Muscle of arm (tissue), 12 donors: Measurements from ENCODE around the gene ZBTB8A. TPM values are rescaled to one million over a fixed set of nuclear protein-coding genes. Genes with fewer than 3 reads are reported as not detected.
"Not testable (repeated sequence)": the region's sequence is repeated elsewhere in the genome, so short reads cannot be mapped to it uniquely, and the experiment has no call there.

Experiments used
- DNase-seq: peaks from one replicate; pipeline ENCODE4 v3.0.0-alpha.2; 2013
- polyA plus RNA-seq, 12 donors: library from polyadenylated mRNA; unstranded; fragments of 120-200 nt; gene quantifications; one replicate each; pipeline ENCODE4 v1.2.1, GENCODE V29; 2013; ENCODE audit not compliant: insufficient read length in 12 of 12

The ZBTB8A gene
- polyA plus RNA-seq, 12 donors, result 5.7 to 97.5 (median 10.9) TPM

DNA sequence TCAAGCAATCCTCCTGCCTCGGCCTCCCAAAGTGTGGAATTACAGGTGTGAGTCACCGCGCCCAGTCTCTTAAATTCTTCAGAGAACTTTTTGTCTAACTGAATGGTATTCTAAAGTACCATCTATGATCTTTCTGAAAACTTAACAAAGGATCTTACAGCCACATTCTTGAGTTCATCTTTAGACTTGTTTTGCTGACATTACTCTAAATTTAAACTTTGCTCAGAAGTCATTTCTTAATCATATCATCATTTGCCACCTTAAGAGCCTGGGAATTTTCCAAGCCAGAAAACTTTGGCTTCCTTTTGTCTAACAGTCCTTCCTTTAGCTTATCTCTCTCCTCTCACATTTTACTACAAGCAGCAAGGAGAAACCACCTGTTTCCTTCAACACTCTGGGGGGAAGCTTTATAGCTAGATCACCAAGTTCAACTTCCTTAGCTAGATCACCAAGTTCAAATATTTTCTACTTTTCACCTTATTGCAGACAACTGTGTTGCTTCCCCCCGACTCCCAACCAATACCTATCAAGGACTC lies 5.4 kb upstream of the ZBTB8A start:
- DNase-seq, result no peak

DNA sequence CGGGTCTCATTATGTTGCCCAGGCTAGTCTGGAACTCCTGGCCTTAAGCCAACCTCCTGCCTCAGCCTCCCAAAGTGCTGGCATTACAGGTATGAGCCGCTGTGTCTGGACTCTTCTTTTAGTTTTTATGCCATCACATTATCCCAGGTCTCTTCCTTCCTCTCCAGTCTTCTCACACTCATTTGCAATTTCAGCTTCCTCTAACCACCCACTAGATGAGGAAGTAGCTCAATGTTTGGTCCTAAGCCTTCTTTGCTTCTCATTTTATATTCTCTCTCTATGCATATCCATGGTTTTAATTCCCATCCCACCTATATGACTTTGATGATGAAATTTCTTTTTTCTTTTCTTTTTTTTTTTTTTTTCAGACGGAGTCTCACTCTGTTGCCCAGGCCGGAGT lies 3.1 kb upstream of the ZBTB8A start:
- no peak for DNase-seq

DNA sequence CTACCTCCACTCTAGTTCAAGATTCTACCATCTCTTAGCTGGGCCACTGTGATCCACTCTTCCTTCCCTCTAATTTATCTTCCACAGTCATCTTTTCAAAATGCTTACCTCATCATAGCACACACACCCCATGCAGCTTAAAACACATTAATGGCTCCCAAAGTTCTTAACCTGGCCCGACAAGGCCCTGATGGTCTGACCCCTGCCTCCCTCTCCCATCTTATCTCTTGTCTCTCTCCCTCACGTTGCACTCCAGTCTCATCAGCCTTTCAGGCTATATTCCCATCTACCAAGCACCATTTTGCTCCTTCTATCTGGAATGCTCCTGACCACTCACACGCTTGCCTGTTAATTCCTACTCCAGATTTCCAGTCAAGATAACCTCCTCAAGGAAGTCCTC lies 2.5 kb upstream of the ZBTB8A start:
- no peak for DNase-seq

DNA sequence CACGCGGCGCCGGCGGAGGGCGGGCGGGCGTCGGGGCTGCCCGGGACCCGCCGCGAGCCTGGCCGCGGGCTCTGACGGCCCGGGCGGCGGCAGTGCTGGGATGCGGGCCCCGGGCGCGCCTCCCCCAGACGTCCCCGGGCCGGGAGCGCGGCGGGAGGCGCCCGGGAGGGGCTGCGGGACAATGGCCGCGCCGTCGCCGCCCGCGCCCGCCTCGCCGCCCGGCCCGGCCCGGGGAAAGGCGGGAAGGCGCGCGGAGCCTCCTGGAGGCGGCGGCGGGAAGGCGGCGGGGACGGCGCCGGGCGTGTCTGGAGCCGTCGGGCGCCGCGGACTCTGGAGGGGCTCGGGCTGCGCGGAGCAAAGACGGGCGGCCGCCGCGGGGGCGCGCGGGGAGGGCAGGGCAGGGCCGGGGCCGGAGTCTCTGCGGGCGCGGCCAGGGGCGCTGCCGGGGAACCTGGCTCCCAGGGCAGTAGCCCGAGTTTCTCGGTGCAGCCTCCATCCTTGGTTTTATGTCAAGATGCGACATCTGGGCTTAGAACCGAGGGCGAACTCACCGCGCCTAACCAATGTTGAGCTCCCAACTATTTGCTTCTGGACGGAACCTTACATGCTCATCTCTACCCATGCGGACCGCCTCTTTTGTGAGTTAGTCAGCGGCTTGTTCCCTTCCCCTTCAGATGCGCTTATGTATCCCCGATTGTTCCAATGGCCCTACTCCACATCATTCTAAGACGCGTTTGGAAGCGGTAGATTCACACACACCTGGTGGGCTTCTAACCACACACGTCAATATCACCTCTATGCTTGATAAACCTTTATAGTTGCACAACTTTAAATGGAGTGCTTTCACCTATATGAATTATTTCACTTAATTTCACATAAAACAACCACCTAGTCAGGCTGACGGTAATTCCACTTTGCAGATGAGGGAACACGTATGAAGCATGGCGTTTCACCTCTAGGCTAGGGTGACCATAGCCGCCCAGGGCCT lies 651 bp downstream of the ZBTB8A start:
- DNase-seq, result peak; percentile 25

DNA sequence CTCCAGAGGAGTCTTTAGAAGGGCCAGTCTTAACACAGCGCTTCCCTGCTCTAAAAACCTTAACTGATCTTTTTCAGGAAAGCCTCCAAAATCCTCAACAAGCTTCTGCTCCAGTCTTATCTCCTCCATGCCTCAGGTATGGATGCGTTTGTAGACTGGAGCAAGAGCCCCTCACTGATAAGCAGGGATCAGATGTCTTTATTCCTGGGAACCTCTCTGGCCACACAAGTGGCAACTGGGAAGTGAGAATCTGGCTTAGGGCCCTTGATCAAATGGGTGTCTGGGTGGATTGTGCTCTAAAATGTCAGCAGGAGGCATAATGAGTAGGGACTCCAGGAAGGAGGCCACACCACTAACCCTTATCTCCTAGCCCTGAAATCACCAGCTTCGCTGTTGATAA lies 1.4 kb downstream of the ZBTB8A start:
- no peak for DNase-seq

DNA sequence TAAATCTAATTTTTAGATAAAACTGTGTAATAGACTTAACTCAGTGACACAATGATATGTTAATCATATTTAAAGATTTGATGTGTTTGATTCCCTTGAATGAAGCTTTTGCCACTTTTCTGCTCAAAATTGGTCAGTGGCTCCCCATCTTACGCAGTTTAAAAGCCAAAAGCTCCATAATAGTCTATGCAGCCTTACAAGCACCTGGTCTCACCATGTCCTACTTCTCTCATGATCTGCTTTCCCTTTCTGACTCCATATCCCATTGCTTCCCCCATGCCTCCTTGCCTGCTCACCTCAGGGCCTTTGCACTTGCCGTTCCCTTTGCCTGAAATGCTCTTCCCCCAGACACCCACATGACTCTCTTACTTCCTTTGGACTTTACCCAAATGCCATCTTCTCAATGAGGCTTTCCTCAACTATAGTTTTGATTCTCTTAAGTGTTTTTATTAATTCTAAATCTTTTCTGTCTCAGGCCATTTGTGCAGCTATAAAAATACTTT lies 1.9 kb downstream of the ZBTB8A start:
- DNase-seq, result no peak

DNA sequence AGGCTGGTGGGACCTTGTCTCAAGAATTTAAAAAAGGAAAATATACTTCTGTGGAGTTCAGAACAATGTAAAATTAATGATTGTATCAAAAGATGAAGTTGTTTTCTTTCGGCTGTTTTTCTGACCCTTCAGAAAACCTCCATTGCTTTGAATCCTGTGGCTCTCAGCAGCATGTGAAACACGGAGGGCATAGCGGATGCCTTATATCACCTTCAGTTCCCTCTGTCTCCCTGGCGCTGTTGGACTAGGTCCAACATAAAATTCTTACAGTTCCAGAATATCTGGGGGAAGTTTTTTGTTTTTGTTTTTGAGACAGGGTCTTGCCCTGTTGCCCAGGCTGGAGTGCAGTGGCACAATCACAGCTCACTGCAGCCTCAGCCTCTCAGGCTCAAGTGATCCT lies 7.4 kb downstream of the ZBTB8A start:
- no peak for DNase-seq

DNA sequence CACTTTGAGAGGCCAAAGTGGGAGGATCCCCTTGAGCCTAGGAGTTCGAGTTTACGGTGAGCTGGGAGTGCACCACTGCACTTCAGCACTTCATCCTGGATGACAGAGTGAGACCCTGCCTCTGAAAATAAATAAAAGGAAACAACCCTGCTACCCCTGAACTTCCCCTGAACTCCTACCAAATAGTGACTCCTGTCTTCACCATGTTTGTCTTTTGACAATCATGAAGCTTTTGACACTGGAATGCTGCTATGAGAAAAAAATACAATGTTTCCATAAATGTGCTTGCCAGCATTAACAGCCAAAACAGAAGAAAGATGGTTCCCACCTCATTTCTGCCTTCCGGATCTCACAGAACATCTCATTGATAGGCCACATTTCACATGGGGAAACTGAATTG lies 10.4 kb downstream of the ZBTB8A start:
- DNase-seq, result no peak

DNA sequence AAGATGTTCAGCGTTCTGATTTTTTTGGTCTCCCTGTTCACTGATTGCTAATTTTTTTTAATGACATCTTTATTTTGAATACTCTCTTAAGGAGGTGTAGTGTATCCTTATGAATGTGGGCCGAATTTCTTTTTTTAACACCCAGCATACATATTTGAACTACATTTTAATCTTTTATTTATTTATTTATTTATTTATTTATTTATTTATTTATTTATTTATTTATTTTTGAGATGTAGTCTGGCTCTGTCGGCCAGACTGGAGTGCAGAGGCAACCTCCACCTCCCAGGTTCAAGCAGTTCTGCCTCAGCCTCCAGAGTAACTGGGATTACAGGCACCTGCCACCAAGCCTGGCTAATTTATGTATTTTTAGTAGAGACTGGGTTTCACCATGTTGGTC lies 15.1 kb downstream of the ZBTB8A start:
- no peak for DNase-seq

DNA sequence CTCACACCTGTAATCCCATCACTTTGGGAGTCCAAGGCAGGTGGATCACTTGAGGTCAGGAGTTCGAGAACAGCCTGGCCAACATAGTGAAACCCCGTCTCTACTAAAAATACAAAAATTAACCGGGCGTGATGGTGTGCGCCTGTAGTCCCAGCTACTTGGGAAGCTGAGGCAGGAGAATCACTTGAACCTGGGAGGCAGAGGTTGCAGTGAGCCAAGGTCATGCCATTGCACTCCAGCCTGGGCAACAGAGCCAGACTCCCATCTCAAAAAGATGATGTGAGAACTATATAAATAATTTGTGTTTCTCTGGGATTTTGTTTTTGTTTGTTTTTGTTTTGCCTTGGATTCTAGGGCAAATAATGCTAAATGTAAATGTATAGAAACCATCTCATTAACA lies 17.8 kb downstream of the ZBTB8A start:
- DNase-seq, result not testable (repeated sequence)

DNA sequence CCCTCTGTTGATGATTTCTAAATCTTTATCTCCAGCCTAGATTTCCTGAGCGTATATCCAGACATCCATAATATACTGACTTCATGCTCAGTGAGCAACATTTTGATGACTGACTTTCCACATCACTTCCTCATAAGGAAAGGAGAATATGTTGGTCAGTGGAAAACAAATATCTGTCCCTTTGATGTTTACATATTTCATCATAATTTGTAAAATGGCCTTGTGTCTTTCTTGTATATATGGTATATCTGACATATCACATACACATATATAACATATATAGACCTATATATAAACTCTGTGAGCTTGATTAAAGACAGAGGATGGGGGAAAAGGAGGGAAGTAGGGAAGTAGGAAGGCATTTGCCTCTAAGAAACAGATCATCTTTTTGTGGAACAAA lies 18.6 kb downstream of the ZBTB8A start:
- DNase-seq, result no peak

DNA sequence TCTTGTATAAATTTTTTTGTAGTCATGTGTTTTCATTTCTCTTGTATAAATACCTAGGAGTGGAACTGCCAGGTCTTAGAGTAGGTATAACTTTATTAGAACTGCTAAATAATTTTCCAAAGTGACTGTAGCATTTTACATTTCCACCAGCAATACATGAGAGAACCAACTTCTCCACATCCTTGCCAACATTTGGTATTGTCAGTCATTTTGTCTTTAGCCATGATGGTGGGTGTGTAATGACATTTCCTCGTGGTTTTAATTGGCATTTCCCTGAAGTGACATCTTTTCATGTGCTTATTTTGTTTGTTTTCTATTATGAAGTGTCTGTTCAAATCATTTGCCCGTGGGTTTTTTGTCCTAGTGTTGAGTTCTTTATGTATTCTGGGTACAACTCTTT lies 29.7 kb downstream of the ZBTB8A start:
- DNase-seq, result no peak

DNA sequence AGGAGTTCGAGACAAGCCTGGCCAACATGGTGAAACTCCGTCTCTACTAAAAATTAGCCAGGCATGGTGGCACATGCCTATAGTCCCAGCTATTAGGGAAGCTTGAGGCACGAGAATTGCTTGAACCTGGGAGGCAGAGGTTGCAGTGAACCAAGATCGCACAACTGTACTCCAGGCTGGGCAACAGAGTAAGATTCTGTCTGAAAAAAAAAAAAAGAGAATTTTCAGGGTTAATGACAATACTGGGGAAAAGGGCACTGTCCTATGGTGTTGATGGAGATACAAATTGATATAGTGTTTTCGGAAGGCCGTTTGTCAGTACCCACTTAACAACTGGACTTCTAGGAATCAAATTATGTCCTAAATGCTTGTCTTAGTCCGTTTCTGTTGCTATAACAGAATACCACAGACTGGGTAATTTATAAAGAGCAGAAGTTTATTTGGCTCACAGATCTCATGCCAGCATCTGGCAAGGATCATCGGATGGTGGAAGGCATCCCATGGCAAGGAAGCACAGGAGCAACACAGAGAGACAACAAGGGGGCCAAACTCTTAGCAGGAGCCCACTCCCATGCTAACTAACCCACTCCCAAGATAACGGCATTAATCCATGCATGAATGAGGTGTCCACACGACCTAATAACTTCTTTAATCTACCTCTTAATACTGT lies 41.3 kb downstream of the ZBTB8A start:
- no peak for DNase-seq

DNA sequence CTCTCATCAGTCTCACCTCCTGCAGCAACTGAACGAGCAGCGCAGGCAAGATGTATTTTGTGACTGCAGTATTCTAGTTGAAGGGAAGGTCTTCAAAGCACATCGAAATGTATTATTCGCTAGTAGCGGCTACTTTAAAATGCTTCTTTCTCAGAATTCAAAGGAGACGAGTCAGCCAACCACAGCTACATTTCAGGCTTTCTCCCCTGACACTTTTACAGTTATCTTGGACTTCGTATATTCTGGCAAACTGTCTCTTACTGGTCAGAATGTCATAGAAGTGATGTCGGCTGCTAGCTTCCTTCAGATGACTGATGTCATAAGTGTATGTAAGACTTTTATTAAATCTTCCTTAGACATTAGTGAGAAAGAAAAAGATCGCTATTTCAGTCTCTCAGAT lies 53.7 kb downstream of the ZBTB8A start:
- DNase-seq, result no peak

DNA sequence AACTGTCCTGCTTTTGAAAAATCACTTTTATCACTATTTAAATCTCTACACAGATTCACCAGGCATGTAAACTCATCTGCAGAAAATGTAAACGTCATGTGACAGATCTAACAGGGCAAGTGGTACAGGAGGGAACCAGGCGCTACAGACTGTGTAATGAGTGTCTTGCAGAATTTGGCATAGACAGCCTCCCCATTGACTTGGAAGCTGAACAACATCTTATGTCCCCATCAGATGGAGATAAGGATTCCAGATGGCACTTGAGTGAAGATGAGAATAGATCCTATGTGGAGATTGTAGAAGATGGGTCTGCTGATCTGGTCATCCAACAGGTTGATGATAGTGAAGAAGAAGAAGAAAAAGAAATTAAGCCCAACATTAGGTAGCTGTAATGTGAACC lies 60.8 kb downstream of the ZBTB8A start:
- no peak for DNase-seq

DNA sequence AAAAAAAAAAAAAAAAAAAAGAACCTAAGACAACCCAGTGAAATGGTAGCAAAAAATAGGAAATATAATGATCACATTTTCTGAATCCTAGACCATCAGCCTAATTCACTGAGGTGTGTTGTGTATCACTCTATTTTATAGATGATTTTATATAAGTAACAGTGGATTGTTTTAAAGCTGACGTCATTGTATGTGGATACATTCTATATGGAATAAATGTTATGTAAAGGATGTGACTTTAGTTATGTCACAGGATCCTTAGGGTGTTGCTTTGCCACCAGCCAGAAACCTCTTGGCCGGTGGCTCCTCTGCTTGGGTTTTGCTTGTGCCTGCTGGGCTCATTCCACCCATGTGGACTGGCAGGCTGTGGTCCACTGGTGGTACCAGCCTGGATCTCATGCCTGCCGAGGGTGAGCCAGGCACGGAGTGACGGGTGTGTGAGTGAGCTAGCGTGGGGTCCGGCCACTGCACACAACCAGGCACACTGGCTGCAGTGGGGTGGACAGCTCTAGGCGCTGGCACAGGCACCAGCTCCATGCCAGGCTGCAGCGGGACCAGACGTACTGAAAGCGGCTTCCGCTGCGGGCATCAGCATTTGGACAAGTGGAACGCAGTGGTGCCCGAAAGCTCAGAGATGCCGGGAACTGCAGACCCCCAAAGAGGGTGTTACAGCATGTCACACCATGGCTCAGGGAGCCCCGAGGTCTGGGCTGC lies 66.6 kb downstream of the ZBTB8A start:
- DNase-seq, result no peak

DNA sequence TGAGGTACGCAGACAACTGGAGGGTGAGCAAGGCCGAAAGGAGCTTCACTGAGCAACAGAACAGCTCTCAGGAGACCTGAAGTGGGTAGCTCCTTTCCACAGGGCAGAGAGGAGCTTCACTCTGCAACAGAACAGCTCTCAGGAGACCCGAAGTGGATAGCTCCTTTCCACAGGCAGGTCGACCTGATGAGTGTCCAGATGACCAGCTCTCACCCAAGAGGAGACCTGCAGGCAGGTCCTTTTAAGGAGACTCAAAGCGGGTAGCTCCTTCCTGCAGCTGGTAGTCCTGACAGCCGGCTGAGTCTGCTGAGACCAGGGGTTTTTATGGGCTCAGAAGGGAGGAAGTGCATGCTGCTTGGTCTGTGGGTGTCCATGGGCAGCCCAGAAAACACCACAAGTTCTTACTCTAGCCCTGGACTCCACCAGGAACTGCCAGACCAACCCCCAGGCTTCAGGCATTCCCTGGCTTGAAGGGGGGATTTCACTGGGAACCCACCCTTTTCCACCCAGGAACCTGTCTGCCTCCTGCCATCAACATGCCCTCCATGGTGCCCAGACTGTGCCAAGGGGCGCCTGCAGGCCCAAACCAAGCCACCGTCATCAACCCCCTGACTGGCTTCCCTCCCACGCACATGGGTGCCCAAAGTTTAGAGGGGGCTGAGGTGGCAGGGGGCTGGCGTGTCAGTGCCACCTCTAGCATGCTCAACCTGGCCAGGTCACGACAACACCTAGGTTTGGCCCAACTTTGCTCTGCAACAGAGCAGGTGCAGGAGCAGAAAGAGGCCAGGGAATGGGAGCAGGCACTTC lies 67.5 kb downstream of the ZBTB8A start:
- no peak for DNase-seq

DNA sequence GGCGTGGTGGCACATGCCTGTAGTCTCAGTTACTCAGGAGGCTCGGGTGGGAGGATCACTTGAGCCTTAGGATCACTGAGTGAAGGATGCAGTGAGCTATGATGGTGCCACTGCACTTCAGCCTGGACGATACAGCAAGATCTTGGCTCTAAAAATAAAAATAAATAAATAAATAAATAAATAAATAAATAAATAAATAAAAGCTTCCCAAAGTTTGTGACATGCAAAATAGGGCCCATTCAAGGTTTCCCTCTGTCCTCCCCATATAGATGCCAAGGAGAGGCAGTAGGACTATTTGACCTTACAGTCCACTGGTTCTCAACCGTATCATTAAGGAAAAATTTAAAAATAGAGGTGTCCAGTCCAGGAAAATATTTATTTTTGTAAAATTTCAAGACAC lies 70.0 kb downstream of the ZBTB8A start:
- DNase-seq, result no peak

DNA sequence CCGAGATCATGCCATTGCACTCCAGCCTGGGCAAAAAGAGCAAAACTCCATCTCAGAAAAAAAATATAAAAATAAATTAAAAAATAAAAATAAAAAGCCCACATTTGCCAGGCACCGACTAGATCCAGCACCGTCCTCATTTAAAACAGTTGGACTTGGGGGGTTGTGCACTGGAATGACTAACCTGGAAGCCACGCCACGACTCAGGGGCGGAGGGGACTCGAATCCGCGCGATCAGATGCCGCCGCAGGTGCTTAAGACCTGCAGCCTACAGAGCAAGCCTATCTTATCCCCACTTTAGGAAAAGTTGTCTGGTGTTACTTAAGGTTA lies 72.6 kb downstream of the ZBTB8A start:
- no peak for DNase-seq

DNA sequence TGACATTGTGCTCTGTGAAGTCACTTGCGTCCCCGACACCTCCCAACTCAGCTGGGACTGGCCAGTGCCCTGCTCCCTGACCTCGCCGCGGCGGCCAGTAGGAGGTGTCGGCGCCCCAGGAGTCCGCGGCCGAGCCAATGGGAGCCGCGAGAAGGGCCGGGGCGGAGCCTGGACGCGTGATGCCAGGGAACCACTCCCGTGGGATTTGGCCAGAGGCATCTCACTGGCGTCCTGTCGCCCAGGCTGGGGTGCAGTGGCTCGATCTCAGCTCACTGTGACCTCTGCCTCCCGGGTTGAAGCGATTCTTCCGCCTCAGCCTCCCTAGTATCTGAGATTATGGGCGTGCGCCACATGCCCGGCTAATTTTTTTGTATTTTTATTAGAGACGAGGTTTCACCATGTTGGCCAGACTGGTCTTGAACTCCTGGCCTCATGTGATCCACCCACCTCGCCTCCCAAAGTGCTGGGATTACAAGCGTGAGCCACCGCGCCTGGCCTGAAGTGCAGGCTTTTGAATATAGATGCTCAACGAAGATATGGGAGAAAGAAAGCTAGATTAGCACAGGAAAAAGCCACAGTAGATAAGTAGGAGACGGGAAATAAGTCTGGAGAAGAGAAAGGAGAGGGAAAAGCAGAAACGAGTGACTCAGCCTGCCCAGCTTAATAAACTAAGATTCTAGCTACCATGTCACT lies 73.1 kb downstream of the ZBTB8A start:
- peak; percentile 17 for DNase-seq

DNA sequence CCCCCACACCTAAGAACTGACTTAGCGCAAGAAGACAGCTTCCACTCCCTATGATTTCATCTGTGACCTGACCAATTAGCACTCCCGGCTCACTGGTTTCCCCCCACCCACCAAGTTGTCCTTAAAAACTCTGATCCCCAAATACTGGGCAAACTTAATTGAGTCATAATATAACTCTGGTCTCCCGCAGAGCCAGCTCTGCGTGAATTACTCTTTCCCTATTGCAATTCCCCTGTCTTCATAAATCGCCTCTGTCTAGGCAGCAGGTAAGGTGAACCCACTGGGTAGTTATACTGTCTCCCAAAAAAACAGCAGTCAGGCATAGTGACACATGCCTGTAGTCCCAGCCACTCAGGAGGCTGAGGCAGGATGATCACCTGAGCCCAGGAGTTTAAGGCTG lies 74.2 kb downstream of the ZBTB8A start:
- DNase-seq, result no peak
